ENCODE data around the gene A4GALT. TPM values are rescaled to one million over a fixed set of nuclear protein-coding genes. Genes with fewer than 3 reads are reported as not detected.
A peak's percentile ranks its signal among the peaks of the same experiment; 100 is the strongest.

A4GALT gene
- total and polyA plus RNA-seq, 2 of the 13 experiments (the other 11 are each of a cell fraction or from before 2014, with no cell fraction given), result 0.09 to 1.1 TPM

DNA sequence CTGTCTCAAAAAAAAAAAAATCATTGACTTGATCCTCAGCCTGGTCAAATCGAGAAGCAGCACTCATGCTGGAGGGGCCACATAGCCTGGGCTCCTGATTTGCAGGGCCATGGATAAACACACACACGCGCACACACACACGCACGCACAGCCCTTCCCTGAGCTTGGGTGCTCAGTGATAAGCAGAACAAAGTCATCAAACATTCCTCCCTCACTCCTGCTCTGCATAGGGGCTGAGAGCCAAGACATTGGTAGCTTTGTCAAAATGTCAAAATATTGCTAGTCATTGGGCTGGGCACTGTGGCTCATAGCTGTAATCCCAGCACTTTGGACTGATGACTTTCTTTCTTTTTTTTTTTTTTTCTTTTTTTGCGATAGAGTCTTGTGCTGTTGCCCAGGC is 34.0 kb upstream of the A4GALT start (continued):
- TF ChIP-seq, protein P1, sequence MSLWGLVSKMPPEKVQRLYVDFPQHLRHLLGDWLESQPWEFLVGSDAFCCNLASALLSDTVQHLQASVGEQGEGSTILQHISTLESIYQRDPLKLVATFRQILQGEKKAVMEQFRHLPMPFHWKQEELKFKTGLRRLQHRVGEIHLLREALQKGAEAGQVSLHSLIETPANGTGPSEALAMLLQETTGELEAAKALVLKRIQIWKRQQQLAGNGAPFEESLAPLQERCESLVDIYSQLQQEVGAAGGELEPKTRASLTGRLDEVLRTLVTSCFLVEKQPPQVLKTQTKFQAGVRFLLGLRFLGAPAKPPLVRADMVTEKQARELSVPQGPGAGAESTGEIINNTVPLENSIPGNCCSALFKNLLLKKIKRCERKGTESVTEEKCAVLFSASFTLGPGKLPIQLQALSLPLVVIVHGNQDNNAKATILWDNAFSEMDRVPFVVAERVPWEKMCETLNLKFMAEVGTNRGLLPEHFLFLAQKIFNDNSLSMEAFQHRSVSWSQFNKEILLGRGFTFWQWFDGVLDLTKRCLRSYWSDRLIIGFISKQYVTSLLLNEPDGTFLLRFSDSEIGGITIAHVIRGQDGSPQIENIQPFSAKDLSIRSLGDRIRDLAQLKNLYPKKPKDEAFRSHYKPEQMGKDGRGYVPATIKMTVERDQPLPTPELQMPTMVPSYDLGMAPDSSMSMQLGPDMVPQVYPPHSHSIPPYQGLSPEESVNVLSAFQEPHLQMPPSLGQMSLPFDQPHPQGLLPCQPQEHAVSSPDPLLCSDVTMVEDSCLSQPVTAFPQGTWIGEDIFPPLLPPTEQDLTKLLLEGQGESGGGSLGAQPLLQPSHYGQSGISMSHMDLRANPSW (CRISPR knock-in tag; IDR thresholded peaks at IDR 0.05; ENCODE audit: borderline replicate concordance), result no peak
- TF ChIP-seq, protein P2, sequence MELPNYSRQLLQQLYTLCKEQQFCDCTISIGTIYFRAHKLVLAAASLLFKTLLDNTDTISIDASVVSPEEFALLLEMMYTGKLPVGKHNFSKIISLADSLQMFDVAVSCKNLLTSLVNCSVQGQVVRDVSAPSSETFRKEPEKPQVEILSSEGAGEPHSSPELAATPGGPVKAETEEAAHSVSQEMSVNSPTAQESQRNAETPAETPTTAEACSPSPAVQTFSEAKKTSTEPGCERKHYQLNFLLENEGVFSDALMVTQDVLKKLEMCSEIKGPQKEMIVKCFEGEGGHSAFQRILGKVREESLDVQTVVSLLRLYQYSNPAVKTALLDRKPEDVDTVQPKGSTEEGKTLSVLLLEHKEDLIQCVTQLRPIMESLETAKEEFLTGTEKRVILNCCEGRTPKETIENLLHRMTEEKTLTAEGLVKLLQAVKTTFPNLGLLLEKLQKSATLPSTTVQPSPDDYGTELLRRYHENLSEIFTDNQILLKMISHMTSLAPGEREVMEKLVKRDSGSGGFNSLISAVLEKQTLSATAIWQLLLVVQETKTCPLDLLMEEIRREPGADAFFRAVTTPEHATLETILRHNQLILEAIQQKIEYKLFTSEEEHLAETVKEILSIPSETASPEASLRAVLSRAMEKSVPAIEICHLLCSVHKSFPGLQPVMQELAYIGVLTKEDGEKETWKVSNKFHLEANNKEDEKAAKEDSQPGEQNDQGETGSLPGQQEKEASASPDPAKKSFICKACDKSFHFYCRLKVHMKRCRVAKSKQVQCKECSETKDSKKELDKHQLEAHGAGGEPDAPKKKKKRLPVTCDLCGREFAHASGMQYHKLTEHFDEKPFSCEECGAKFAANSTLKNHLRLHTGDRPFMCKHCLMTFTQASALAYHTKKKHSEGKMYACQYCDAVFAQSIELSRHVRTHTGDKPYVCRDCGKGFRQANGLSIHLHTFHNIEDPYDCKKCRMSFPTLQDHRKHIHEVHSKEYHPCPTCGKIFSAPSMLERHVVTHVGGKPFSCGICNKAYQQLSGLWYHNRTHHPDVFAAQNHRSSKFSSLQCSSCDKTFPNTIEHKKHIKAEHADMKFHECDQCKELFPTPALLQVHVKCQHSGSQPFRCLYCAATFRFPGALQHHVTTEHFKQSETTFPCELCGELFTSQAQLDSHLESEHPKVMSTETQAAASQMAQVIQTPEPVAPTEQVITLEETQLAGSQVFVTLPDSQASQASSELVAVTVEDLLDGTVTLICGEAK (IDR thresholded peaks at IDR 0.05), result no peak
- TF ChIP-seq, protein P2 (CRISPR knock-in tag; IDR thresholded peaks at IDR 0.05), result peak; percentile 56; the same call in 1 of the 2 replicates
- TF ChIP-seq, protein P3, sequence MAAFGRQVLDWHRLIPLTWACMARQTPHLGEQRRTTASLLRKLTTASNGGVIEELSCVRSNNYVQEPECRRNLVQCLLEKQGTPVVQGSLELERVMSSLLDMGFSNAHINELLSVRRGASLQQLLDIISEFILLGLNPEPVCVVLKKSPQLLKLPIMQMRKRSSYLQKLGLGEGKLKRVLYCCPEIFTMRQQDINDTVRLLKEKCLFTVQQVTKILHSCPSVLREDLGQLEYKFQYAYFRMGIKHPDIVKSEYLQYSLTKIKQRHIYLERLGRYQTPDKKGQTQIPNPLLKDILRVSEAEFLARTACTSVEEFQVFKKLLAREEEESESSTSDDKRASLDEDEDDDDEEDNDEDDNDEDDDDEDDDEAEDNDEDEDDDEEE (CRISPR knock-in tag; IDR thresholded peaks at IDR 0.05), result 0 out of 2 replicates have a peak, but pooled peaks have one; percentile 30
- TF ChIP-seq HNF4A (CRISPR knock-in tag; IDR thresholded peaks at IDR 0.05) (peak; percentile 42), GZF1 (CRISPR knock-in tag; IDR thresholded peaks at IDR 0.05) (no peak), TEAD3 (CRISPR knock-in tag; optimal IDR thresholded peaks at IDR 0.05; ENCODE audit: borderline replicate concordance) (peak; percentile 89), ZNF709 (CRISPR knock-in tag; IDR thresholded peaks at IDR 0.05) (no peak), ZSCAN29 (CRISPR knock-in tag; conservative IDR thresholded peaks at IDR 0.05) (no peak), PHB2 (IDR thresholded peaks at IDR 0.05; ENCODE audit: partially characterized antibody) (no peak)
- TF ChIP-seq, protein P4, sequence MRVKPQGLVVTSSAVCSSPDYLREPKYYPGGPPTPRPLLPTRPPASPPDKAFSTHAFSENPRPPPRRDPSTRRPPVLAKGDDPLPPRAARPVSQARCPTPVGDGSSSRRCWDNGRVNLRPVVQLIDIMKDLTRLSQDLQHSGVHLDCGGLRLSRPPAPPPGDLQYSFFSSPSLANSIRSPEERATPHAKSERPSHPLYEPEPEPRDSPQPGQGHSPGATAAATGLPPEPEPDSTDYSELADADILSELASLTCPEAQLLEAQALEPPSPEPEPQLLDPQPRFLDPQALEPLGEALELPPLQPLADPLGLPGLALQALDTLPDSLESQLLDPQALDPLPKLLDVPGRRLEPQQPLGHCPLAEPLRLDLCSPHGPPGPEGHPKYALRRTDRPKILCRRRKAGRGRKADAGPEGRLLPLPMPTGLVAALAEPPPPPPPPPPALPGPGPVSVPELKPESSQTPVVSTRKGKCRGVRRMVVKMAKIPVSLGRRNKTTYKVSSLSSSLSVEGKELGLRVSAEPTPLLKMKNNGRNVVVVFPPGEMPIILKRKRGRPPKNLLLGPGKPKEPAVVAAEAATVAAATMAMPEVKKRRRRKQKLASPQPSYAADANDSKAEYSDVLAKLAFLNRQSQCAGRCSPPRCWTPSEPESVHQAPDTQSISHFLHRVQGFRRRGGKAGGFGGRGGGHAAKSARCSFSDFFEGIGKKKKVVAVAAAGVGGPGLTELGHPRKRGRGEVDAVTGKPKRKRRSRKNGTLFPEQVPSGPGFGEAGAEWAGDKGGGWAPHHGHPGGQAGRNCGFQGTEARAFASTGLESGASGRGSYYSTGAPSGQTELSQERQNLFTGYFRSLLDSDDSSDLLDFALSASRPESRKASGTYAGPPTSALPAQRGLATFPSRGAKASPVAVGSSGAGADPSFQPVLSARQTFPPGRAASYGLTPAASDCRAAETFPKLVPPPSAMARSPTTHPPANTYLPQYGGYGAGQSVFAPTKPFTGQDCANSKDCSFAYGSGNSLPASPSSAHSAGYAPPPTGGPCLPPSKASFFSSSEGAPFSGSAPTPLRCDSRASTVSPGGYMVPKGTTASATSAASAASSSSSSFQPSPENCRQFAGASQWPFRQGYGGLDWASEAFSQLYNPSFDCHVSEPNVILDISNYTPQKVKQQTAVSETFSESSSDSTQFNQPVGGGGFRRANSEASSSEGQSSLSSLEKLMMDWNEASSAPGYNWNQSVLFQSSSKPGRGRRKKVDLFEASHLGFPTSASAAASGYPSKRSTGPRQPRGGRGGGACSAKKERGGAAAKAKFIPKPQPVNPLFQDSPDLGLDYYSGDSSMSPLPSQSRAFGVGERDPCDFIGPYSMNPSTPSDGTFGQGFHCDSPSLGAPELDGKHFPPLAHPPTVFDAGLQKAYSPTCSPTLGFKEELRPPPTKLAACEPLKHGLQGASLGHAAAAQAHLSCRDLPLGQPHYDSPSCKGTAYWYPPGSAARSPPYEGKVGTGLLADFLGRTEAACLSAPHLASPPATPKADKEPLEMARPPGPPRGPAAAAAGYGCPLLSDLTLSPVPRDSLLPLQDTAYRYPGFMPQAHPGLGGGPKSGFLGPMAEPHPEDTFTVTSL (CRISPR knock-in tag; IDR thresholded peaks at IDR 0.05; ENCODE audit: borderline replicate concordance), result peak; percentile 36; the same call in 1 of the 2 replicates

Measured in HepG2 (cell line).